Measurements from ENCODE around the gene IL17C. TPM values are rescaled to one million over a fixed set of nuclear protein-coding genes. Genes with fewer than 3 reads are reported as not detected.
A peak's percentile ranks its signal among the peaks of the same experiment; 100 is the strongest.

Gene IL17C
- total RNA-seq, 5 donors from 2014 or later (not counting 1 experiment from before 2014, with no cell fraction given) = 0.35 to 0.93 (median 0.39) TPM; not detected in 2

GRCh38 chr16:88614818-88615580, 23.4 kb upstream of the IL17C start:
- Histone ChIP-seq H3K36me3 (ENCODE audit: control insufficient read depth in 2 of 2, extremely low read depth in 1 of 2, insufficient read depth in 1 of 2, low read length in 1 of 2) (peaks cover 26 to 74% of the 10 kb centered on the region in 2 donors), H3K4me3 (ENCODE audit: control insufficient read depth in 1 of 2, extremely low read depth in 1 of 2, low read length in 1 of 2) (no peak overlapping the region), H3K4me1 (ENCODE audit: control insufficient read depth in 1 of 2, extremely low read depth in 1 of 2, insufficient read depth in 2 of 2, low read length in 2 of 2) (peaks cover 0 to 17% of the 10 kb centered on the region in 2 experiments), H3K27me3 (replicated peaks in 1 of 2; ENCODE audit: control insufficient read depth in 2 of 2, extremely low read depth in 1 of 2, insufficient read depth in 2 of 2, low read length in 1 of 2) (no peaks in the 10 kb centered on the region), H3K27ac (ENCODE audit: low read length) (no peak overlapping the region), H3K9me3 (no peaks in the 10 kb centered on the region)
- no peaks in the 10 kb centered on the region for H3K27me3 Mint-ChIP-seq
- H3K36me3 Mint-ChIP-seq = peaks cover 35% of the 10 kb centered on the region
- no peak overlapping the region for H3K4me3 Mint-ChIP-seq
- ChIA-PET CTCF (no interaction called here), POLR2A (no interaction called here)
- ATAC-seq (replicated peaks in 1 of 4) (no peak), DNase-seq (no peak)
- WGBS (ENCODE audit: insufficient coverage) = 90% methylated on average over 19 of the region's 19 CpGs
- peak overlapping the region in 1 of 2 donors; percentile 82 for H3K27ac Mint-ChIP-seq
- H3K9me3 Mint-ChIP-seq = no peaks in the 10 kb centered on the region
- peaks cover 37 to 39% (median 37%) of the 10 kb centered on the region in 3 donors for H3K4me1 Mint-ChIP-seq

GRCh38 chr16:88616320-88616719, 22.1 kb upstream of the IL17C start:
- Histone ChIP-seq H3K36me3 (ENCODE audit: control insufficient read depth in 2 of 2, extremely low read depth in 1 of 2, insufficient read depth in 1 of 2, low read length in 1 of 2) (peaks cover 18 to 63% of the 10 kb centered on the region in 2 donors), H3K4me1 (ENCODE audit: control insufficient read depth in 1 of 2, extremely low read depth in 1 of 2, insufficient read depth in 2 of 2, low read length in 2 of 2) (peaks cover 0 to 31% of the 10 kb centered on the region in 2 experiments), H3K9me3 (no peaks in the 10 kb centered on the region), H3K27ac (ENCODE audit: low read length) (no peak overlapping the region), H3K4me3 (ENCODE audit: control insufficient read depth in 1 of 2, extremely low read depth in 1 of 2, low read length in 1 of 2) (no peak overlapping the region), H3K27me3 (replicated peaks in 1 of 2; ENCODE audit: control insufficient read depth in 2 of 2, extremely low read depth in 1 of 2, insufficient read depth in 2 of 2, low read length in 1 of 2) (no peaks in the 10 kb centered on the region)
- H3K27me3 Mint-ChIP-seq = no peaks in the 10 kb centered on the region
- peaks cover 37 to 47% (median 46%) of the 10 kb centered on the region in 3 donors for H3K4me1 Mint-ChIP-seq
- H3K27ac Mint-ChIP-seq = peak overlapping the region in 1 of 2 donors; percentile 82
- ATAC-seq (replicated peaks in 1 of 4) (no peak), DNase-seq (no peak)
- no peak overlapping the region for H3K4me3 Mint-ChIP-seq
- ChIA-PET POLR2A (interaction anchor here in 1 of 2 donors (0.5 kb wide), 1 partner anchor 1360 kb away, joined by 3 read pairs; no protein-coding TSS in a partner anchor), CTCF (no interaction called here)
- no peaks in the 10 kb centered on the region for H3K9me3 Mint-ChIP-seq
- over 99% methylated on average over 11 of the region's 13 CpGs for WGBS (ENCODE audit: insufficient coverage)
- peaks cover 30% of the 10 kb centered on the region for H3K36me3 Mint-ChIP-seq

GRCh38 chr16:88616736-88617135, 21.6 kb upstream of the IL17C start:
- ATAC-seq (replicated peaks in 1 of 4) = no peak
- Histone ChIP-seq H3K27me3 (replicated peaks in 1 of 2; ENCODE audit: control insufficient read depth in 2 of 2, extremely low read depth in 1 of 2, insufficient read depth in 2 of 2, low read length in 1 of 2) (no peaks in the 10 kb centered on the region), H3K9me3 (no peaks in the 10 kb centered on the region), H3K36me3 (ENCODE audit: control insufficient read depth in 2 of 2, extremely low read depth in 1 of 2, insufficient read depth in 1 of 2, low read length in 1 of 2) (peaks cover 14 to 60% of the 10 kb centered on the region in 2 donors), H3K4me1 (ENCODE audit: control insufficient read depth in 1 of 2, extremely low read depth in 1 of 2, insufficient read depth in 2 of 2, low read length in 2 of 2) (peaks cover 0 to 35% of the 10 kb centered on the region in 2 experiments), H3K27ac (ENCODE audit: low read length) (no peak overlapping the region), H3K4me3 (ENCODE audit: control insufficient read depth in 1 of 2, extremely low read depth in 1 of 2, low read length in 1 of 2) (no peak overlapping the region)
- ChIA-PET POLR2A (interaction anchor here in 1 of 2 donors (0.5 kb wide), 1 partner anchor 1359 kb away, joined by 3 read pairs; no protein-coding TSS in a partner anchor), CTCF (no interaction called here)
- Mint-ChIP-seq H3K27me3 (no peaks in the 10 kb centered on the region), H3K4me1 (peaks cover 37 to 51% (median 48%) of the 10 kb centered on the region in 3 donors), H3K36me3 (peaks cover 28% of the 10 kb centered on the region), H3K9me3 (no peaks in the 10 kb centered on the region), H3K4me3 (no peak overlapping the region), H3K27ac (peak overlapping the region; percentile 40 to 82)
- WGBS (ENCODE audit: insufficient coverage) = 95% methylated on average over 7 of the region's 12 CpGs
- no peak for DNase-seq

- Histone ChIP-seq H3K4me3 (ENCODE audit: control insufficient read depth in 1 of 2, extremely low read depth in 1 of 2, low read length in 1 of 2) (no peak overlapping the region), H3K27ac (ENCODE audit: low read length) (no peak overlapping the region), H3K27me3 (replicated peaks in 1 of 2; ENCODE audit: control insufficient read depth in 2 of 2, extremely low read depth in 1 of 2, insufficient read depth in 2 of 2, low read length in 1 of 2) (no peaks in the 10 kb centered on the region), H3K9me3 (no peaks in the 10 kb centered on the region), H3K36me3 (ENCODE audit: control insufficient read depth in 2 of 2, extremely low read depth in 1 of 2, insufficient read depth in 1 of 2, low read length in 1 of 2) (peaks cover 13 to 60% of the 10 kb centered on the region in 2 donors), H3K4me1 (ENCODE audit: control insufficient read depth in 1 of 2, extremely low read depth in 1 of 2, insufficient read depth in 2 of 2, low read length in 2 of 2) (peaks cover 0 to 42% of the 10 kb centered on the region in 2 experiments)
- Mint-ChIP-seq H3K4me3 (no peak overlapping the region), H3K27me3 (no peaks in the 10 kb centered on the region), H3K27ac (peak overlapping the region; percentile 96), H3K4me1 (peaks cover 37 to 56% (median 53%) of the 10 kb centered on the region in 3 donors), H3K36me3 (peaks cover 29% of the 10 kb centered on the region), H3K9me3 (no peaks in the 10 kb centered on the region)
- ChIA-PET POLR2A (no interaction called here), CTCF (no interaction called here)
- 98% methylated on average over 13 of the region's 20 CpGs for WGBS (ENCODE audit: insufficient coverage)
- no peak for ATAC-seq (replicated peaks in 1 of 4)
- DNase-seq = no peak
Measured at GRCh38 chr16:88617268-88618031, 20.9 kb upstream of the IL17C start.

- WGBS (ENCODE audit: insufficient coverage) = 98% methylated on average over 10 of the region's 20 CpGs
- H3K4me3 ChIP-seq (ENCODE audit: control insufficient read depth in 1 of 2, extremely low read depth in 1 of 2, low read length in 1 of 2) = no peak overlapping the region
- Mint-ChIP-seq H3K4me3 (no peak overlapping the region), H3K36me3 (peaks cover 34% of the 10 kb centered on the region), H3K27me3 (no peaks in the 10 kb centered on the region), H3K4me1 (peaks cover 35 to 56% (median 47%) of the 10 kb centered on the region in 3 donors), H3K9me3 (no peaks in the 10 kb centered on the region), H3K27ac (peak overlapping the region; percentile 96)
- peak overlapping the region; percentile 93 for H3K27ac ChIP-seq (ENCODE audit: low read length)
- H3K9me3 ChIP-seq = no peaks in the 10 kb centered on the region
- DNase-seq = no peak
- POLR2A ChIA-PET = interaction anchor here in 1 of 2 donors (1.7 kb wide), 1 partner anchor 48 kb away, joined by 12 read pairs; the partner anchor contains the start of gene ZC3H18
- H3K36me3 ChIP-seq (ENCODE audit: control insufficient read depth in 2 of 2, extremely low read depth in 1 of 2, insufficient read depth in 1 of 2, low read length in 1 of 2) = peaks cover 20 to 61% of the 10 kb centered on the region in 2 donors
- peaks cover 0 to 47% of the 10 kb centered on the region in 2 experiments for H3K4me1 ChIP-seq (ENCODE audit: control insufficient read depth in 1 of 2, extremely low read depth in 1 of 2, insufficient read depth in 2 of 2, low read length in 2 of 2)
- CTCF ChIA-PET = interaction anchor here in 1 of 2 donors (0.5 kb wide), 1 partner anchor 375 kb away, joined by 4 read pairs; no protein-coding TSS in a partner anchor
- no peak for ATAC-seq (replicated peaks in 1 of 4)
- H3K27me3 ChIP-seq (replicated peaks in 1 of 2; ENCODE audit: control insufficient read depth in 2 of 2, extremely low read depth in 1 of 2, insufficient read depth in 2 of 2, low read length in 1 of 2) = no peaks in the 10 kb centered on the region
Measured at GRCh38 chr16:88618182-88618955, 20.0 kb upstream of the IL17C start.
